ENCODE measurements around the gene SNRK. TPM values are rescaled to one million over a fixed set of nuclear protein-coding genes. Genes with fewer than 3 reads are reported as not detected.

SNRK gene, protein sequence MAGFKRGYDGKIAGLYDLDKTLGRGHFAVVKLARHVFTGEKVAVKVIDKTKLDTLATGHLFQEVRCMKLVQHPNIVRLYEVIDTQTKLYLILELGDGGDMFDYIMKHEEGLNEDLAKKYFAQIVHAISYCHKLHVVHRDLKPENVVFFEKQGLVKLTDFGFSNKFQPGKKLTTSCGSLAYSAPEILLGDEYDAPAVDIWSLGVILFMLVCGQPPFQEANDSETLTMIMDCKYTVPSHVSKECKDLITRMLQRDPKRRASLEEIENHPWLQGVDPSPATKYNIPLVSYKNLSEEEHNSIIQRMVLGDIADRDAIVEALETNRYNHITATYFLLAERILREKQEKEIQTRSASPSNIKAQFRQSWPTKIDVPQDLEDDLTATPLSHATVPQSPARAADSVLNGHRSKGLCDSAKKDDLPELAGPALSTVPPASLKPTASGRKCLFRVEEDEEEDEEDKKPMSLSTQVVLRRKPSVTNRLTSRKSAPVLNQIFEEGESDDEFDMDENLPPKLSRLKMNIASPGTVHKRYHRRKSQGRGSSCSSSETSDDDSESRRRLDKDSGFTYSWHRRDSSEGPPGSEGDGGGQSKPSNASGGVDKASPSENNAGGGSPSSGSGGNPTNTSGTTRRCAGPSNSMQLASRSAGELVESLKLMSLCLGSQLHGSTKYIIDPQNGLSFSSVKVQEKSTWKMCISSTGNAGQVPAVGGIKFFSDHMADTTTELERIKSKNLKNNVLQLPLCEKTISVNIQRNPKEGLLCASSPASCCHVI
- total RNA-seq: 12.4 and 13.7 TPM in 2 replicates

DNA sequence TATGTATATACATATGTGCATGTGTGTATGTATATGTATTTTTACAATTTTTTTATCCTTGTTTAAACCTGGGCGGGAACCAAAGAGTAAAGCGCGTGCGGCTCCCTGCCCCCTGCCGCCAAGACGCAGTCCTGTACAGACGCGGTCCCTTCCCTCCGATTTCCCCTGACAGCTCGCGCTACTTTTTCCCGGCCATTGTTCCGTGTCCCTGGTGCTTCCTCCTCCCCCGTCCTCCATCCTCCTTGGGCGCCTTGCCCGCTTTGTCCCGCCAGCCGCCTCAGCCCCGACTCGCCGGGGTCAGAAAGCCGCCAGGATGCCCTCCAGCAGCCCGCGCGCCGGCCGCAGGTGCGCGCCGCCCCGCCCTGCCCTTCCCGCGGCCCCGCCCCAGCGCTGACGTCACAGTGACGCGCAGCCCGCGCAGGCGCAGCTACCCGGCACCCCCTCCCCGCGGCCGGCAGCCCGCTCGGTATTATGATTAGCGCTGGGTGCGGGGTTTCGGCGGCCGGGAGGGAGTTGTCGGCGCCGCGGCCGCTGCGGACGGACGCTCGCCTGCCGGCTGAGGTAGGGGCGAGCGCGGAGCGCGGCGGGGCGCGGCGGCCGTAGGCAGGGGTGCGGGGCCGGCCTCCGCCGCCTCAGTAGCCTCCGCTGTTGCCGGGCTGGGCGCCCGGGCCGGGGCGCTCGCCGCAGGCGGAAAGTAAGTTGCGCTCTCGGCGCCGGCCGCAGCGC lies at the start of gene SNRK:
SNRK (plus strand) TSS at position 426 of the 726 bp plus-strand sequence. CDS start 16,664 bp downstream, outside the sequence.

Other genes with a start within 250 kb of the SNRK start
- 11.0 and 13.6 TPM in 2 replicates for gene POMGNT2, start 180.5 kb upstream of the SNRK start, total RNA-seq

Data from cardiac ventricle fibroblast (primary cell).